GM21717 (cell line): ENCODE data around the gene CTNNAL1.

ENCODE experiments used
- ATAC-seq: cut with Tn5 transposase; IDR thresholded peaks from one replicate; pipeline ENCODE4 v1.9.1; 2021; ENCODE audit warnings: mild to moderate bottlenecking, moderate library complexity; ENCODE audit not compliant: unreplicated experiment

CTNNAL1 gene

GRCh38 chr9:109027176-109027575 is 13.9 kb upstream of the CTNNAL1 start:
- no peak for ATAC-seq

- no peak for ATAC-seq
These were observed 13.0 kb upstream of the CTNNAL1 start for GRCh38 chr9:109026306-109026705.

- ATAC-seq, result no peak
These were observed 9.6 kb upstream of the CTNNAL1 start for GRCh38 chr9:109022873-109023272.

GRCh38 chr9:109020581-109021511 is 7.5 kb upstream of the CTNNAL1 start:
- ATAC-seq, result no peak

GRCh38 chr9:109020113-109020512 is 6.8 kb upstream of the CTNNAL1 start:
- no peak for ATAC-seq

GRCh38 chr9:109019420-109019819 is 6.1 kb upstream of the CTNNAL1 start:
- ATAC-seq, result no peak

- ATAC-seq, result peak; percentile 56
These were observed 4.2 kb upstream of the CTNNAL1 start for GRCh38 chr9:109017493-109017892.

GRCh38 chr9:109017061-109017460 is 3.8 kb upstream of the CTNNAL1 start:
- ATAC-seq, result no peak

- no peak for ATAC-seq
These were observed 2.8 kb upstream of the CTNNAL1 start for GRCh38 chr9:109016132-109016531.

- ATAC-seq, result no peak
These were observed 1.4 kb upstream of the CTNNAL1 start for GRCh38 chr9:109014608-109015280.

GRCh38 chr9:109013679-109014607 is 644 bp upstream of the CTNNAL1 start:
- ATAC-seq, result no peak

GRCh38 chr9:109012009-109012875 is 1.1 kb downstream of the CTNNAL1 start:
- ATAC-seq, result peak; percentile 41

GRCh38 chr9:109011231-109011671 is 2.0 kb downstream of the CTNNAL1 start:
- ATAC-seq, result no peak

- peak; percentile 43 for ATAC-seq
These were observed 2.6 kb downstream of the CTNNAL1 start for GRCh38 chr9:109010746-109011145.

GRCh38 chr9:109005678-109006077 is 7.6 kb downstream of the CTNNAL1 start:
- ATAC-seq, result no peak

GRCh38 chr9:109003116-109003515 is 10.2 kb downstream of the CTNNAL1 start:
- no peak for ATAC-seq

GRCh38 chr9:109002141-109002540 is 11.2 kb downstream of the CTNNAL1 start:
- ATAC-seq, result no peak

- ATAC-seq, result no peak
These were observed 12.0 kb downstream of the CTNNAL1 start for GRCh38 chr9:109001275-109001676.

GRCh38 chr9:108997112-108997511 is 16.2 kb downstream of the CTNNAL1 start:
- no peak for ATAC-seq

- ATAC-seq, result no peak
These were observed 16.7 kb downstream of the CTNNAL1 start for GRCh38 chr9:108996643-108997042.
